Tongue (tissue), 2 donors: ENCODE data around the gene COPG1. TPM values are rescaled to one million over a fixed set of nuclear protein-coding genes. Genes with fewer than 3 reads are reported as not detected.

ENCODE experiments used
- DNase-seq: peaks from one replicate; pipeline ENCODE4 v3.0.0-alpha.2; 2015
- total RNA-seq: library from RNA; depleted of rRNA; stranded (reverse); fragments of >200 nt; gene quantifications from one replicate; pipeline ENCODE4 v1.2.3, GENCODE V29; 2014

Gene COPG1
- total RNA-seq, 1 donor from 2014 or later, result 110 TPM

GRCh38 chr3:129313665-129314385 is 64.4 kb downstream of the COPG1 start:
- DNase-seq, result peak; percentile 26

GRCh38 chr3:129314386-129315222 is 65.2 kb downstream of the COPG1 start:
- DNase-seq, result peak; percentile 95

- no peak for DNase-seq
Observed at GRCh38 chr3:129315223-129315997, 66.0 kb downstream of the COPG1 start.

GRCh38 chr3:129315998-129316247 is 66.5 kb downstream of the COPG1 start:
- DNase-seq, result no peak

DNA sequence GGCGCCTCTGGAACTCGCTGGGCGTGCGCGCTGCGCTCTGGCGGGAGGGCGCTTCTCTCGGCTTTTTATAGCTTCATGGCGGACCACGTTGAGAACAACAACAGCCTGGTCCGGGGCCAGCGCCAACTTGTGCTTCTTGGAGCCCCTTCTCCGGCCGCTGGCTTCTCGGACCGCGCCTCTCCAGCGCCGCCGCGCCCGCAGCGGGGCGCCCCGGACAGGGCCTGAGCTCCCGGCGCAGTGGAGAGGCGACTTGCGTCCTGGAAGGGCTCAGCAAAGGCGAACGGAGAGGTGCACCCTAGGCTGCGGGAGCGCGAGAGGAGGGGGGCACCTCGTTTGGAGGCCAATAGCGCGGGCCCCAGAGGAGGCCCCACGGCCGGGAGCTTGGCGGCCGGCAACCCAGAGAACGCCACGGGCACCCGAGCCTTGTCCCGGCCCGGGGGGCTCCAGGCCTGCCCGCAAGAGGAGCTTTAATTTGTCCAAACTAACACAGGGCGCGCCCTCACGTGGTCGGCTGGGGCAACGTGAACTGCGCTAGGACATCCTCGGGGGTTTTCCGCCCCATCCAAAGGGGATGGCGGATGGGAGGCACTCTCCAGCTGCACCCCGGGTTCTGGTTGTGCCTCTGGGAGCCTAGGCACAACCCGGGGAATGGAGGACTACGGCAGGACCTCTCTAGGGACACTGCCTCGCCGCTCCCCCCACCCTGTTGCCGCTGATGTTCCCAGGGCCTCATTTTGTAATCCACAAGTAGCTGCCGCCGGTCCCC is 67.0 kb downstream of the COPG1 start:
- DNase-seq, result peak; percentile 93

GRCh38 chr3:129317014-129317771 is 67.8 kb downstream of the COPG1 start:
- DNase-seq, result no peak

DNA sequence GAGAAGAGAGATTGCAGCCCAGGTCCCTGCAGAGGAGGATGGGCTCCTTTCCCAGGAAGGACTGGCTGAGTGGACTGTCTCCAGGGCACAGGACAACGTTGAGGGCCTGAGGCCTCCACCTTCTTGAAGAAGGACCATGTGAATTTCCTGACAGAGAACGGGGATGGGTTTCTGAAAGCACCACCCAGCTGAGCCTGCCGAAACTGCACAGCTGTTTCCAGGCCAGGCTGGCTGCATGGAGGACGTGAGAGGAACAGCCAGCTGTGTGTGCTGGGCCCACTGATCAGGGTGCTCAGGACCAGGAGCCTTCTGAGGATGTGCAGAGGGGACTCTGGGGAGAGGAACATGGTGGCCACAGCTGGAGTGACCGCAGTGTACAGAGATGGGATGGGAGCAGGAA is 68.4 kb downstream of the COPG1 start:
- DNase-seq, result peak; percentile 19

DNA sequence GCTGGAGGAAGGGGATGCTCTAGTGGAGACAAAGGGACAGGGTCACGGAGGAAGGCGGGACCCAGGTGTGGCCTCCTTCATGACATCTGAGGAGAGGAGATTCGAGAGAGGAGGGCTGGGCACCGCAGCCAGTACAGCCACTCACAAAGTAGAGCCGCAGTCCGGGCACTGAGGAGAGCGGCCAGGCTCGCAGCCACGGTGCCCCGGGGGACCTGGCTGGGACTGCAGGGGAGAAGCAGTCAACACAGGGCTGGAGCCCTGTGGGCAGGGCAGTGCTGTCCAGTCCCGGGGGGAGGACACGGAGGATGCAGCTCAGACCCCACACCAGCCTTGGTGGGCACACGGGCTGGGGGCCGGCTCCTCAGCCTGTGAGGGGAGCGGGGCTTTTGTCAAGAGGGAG is 69.5 kb downstream of the COPG1 start:
- DNase-seq, result no peak

- no peak for DNase-seq
Observed at GRCh38 chr3:129320261-129320660, 70.9 kb downstream of the COPG1 start.

- DNase-seq, result no peak
Observed at GRCh38 chr3:129320825-129321487, 71.5 kb downstream of the COPG1 start.

DNA sequence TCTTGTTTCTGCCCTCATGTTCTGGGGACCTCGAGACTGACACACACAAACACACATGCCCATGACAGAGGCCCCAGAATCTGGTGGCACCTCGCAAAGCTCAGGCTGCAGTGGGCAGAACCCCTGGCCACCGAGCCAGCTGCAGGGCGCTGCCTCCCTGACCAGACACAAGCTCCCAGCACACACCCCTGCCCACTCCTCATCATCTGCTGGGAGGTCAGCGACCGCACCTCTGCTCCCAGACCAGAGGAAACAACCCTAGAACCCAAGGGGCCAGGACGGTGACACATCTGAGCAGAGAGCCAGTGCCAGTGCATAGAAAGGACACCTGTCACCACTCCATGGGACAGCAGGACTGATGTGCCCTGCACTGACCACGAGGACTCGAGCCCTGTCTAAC is 72.5 kb downstream of the COPG1 start:
- DNase-seq, result no peak

DNA sequence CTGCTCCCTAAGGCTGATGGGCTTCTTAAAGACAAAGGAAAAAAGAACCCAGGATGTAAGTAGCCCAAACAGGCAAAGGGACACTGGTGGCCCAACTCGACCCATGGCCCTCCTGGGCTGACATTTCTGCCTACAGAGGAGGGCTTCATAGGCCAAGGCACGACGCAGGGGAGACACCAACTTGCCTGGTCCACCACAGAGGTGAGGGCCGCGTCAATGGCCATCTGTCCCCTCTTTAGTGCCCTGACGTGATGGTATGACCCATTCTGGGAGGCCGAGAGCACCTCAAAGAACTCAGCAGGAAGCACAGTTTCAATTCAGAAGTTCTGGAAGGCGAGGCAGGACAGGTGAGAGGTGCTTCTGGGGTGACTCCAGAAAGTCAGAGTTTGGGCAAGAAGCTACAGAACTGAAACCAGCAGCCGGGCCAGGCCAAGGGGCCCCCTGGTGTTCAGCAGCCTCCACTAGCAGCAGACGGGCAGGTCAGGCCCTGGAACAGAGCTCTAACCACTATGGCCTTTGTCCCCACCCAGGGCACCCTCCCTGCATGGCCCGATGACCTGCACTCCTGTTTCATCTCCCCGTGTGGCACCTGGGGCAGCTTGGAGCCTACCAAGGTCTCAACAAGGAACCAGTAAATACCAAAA is 74.4 kb downstream of the COPG1 start:
- DNase-seq, result no peak

DNA sequence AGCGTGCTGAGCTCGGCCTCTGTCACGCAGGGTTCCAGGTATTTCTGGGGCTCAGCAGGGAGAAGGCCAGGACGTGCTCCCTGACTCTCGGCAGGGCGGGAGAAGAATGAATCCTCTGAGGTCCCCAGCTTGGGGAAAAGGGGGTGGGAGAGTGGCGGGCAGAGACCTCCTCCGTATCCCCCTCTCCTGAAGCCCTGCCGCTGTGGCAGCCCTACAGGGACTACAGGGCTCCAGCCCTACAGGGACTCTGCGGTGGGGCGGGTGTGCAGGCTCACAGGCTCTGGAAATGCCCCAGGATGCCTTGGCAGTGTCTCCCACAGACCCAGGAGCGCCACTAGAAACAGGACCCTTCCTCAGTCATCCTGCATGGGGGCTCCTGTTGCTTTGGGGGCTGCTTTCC is 75.4 kb downstream of the COPG1 start:
- no peak for DNase-seq

- DNase-seq, result no peak
Observed at GRCh38 chr3:129325383-129325782, 76.0 kb downstream of the COPG1 start.

- DNase-seq, result no peak
Observed at GRCh38 chr3:129326138-129326537, 76.7 kb downstream of the COPG1 start.

- DNase-seq, result no peak
Observed at GRCh38 chr3:129326595-129326994, 77.2 kb downstream of the COPG1 start.
